SK-N-SH (cell line): Measurements from ENCODE around the gene ITGA8. TPM values are rescaled to one million over a fixed set of nuclear protein-coding genes. Genes with fewer than 3 reads are reported as not detected.

Experiments used
- CTCF ChIA-PET: fragments of 300-600, 350-600 bp; formaldehyde crosslinking; extraction: SDS; loops from one replicate; lab custom pipeline; 2021; lab: Yijun Ruan, JAX
- POLR2A ChIA-PET: fragments of 350-600 bp; sonication (Branson Sonifier 250); formaldehyde crosslinking; extraction: SDS; loops from one replicate; lab custom pipeline; 2020; ENCODE audit warnings: antibody characterized with exemption, inconsistent platforms; lab: Yijun Ruan, JAX
- DNase-seq: peaks from one replicate; pipeline ENCODE4 v3.0.0; 2012
- H2AFZ ChIP-seq: fragments of 200-600 bp; sonication (generic); 2 replicates; pipeline ENCODE4 v1.8.1; 2016; ENCODE audit warnings: antibody characterized with exemption, mild to moderate bottlenecking, low read depth
- H3F3A ChIP-seq: fragments of 200-600 bp; sonication (generic); replicated peaks from 2 replicates; pipeline ENCODE3; 2016; ENCODE audit warnings: antibody characterized with exemption, mild to moderate bottlenecking; ENCODE audit not compliant: insufficient read depth
- H3K27ac ChIP-seq, 2 experiments: fragments of 200-500 bp in 1 of 2; fragments of 200-600 bp in 1 of 2; sonication (Bioruptor generic) in 1 of 2; sonication (generic), shearing (Covaris generic) in 1 of 2; 2 replicates each; pipeline versions ENCODE4 v1.5.1 to v1.6.1; 2014 to 2016; ENCODE audit warnings: low read depth in 2 of 2, inconsistent platforms in 1 of 2, low read length in 1 of 2, mild to moderate bottlenecking in 1 of 2, mixed read lengths in 1 of 2
- H3K27me3 ChIP-seq: fragments of 200-600 bp; sonication (generic), shearing (Covaris generic); 2 replicates; pipeline ENCODE4 v1.6.1; 2016; ENCODE audit warnings: mixed run types; ENCODE audit not compliant: insufficient read depth
- H3K36me3 ChIP-seq, 2 experiments: fragments of 200-500 bp in 1 of 2; fragments of 200-600 bp in 1 of 2; sonication (Bioruptor generic) in 1 of 2; sonication (generic) in 1 of 2; replicated peaks in 1 of 2; 2 replicates each; pipeline versions ENCODE3 to v1.5.1; 2014 to 2016; ENCODE audit warnings: low read length in 1 of 2, mild to moderate bottlenecking in 1 of 2; ENCODE audit not compliant: insufficient read depth in 2 of 2, control insufficient read depth in 1 of 2
- H3K4me1 ChIP-seq, 2 experiments: fragments of 200-500 bp in 1 of 2; fragments of 200-600 bp in 1 of 2; sonication (Bioruptor generic) in 1 of 2; sonication (generic), shearing (Covaris generic) in 1 of 2; 2 replicates each; pipeline versions ENCODE4 v1.5.1 to v1.6.1; 2014 to 2016; ENCODE audit warnings: low read depth in 1 of 2, low read length in 1 of 2, mixed run types in 1 of 2; ENCODE audit not compliant: insufficient read depth in 2 of 2, control insufficient read depth in 1 of 2
- H3K4me2 ChIP-seq: fragments of 200-600 bp; sonication (generic), shearing (Covaris generic); 2 replicates; pipeline ENCODE4 v1.6.1; 2017; ENCODE audit warnings: mixed run types
- H3K4me3 ChIP-seq, 2 experiments: fragments of 200-500 bp in 1 of 2; fragments of 200-600 bp in 1 of 2; sonication (Bioruptor generic) in 1 of 2; sonication (generic), shearing (Covaris generic) in 1 of 2; 2 replicates each; pipeline versions ENCODE4 v1.5.1 to v1.8.1; 2014 to 2016; ENCODE audit warnings: low read depth in 2 of 2, inconsistent platforms in 1 of 2, low read length in 1 of 2, mild to moderate bottlenecking in 1 of 2, mixed read lengths in 1 of 2, moderate library complexity in 1 of 2
- H3K79me2 ChIP-seq: fragments of 200-600 bp; sonication (generic); 2 replicates; pipeline ENCODE4 v1.8.1; 2017; ENCODE audit warnings: mild to moderate bottlenecking; ENCODE audit not compliant: insufficient read depth
- H3K9ac ChIP-seq: fragments of 200-600 bp; sonication (generic); 2 replicates; pipeline ENCODE4 v1.6.1; 2017; ENCODE audit warnings: mixed run types
- H3K9me2 ChIP-seq: fragments of 200-600 bp; sonication (generic); 2 replicates; pipeline ENCODE4 v1.6.1; 2017; ENCODE audit warnings: mixed run types
- H3K9me3 ChIP-seq: fragments of 200-600 bp; sonication (generic); 2 replicates; pipeline ENCODE4 v1.6.1; 2017; ENCODE audit warnings: mixed run types, mild to moderate bottlenecking, moderate library complexity
- H4K20me1 ChIP-seq: fragments of 200-600 bp; sonication (generic); 2 replicates; pipeline ENCODE4 v1.6.1; 2017; ENCODE audit warnings: mild to moderate bottlenecking, mixed run types; ENCODE audit not compliant: insufficient read depth
- CHD2 ChIP-seq: fragments of 150-350 bp; IDR thresholded peaks from 2 replicates; pipeline ENCODE4 v1.6.1; 2018; ENCODE audit warnings: low read length; ENCODE audit not compliant: partially characterized antibody
- ELF1 ChIP-seq: IDR thresholded peaks from 2 replicates; pipeline ENCODE4 v1.4.0; 2012
- EZH2phosphoT487 ChIP-seq: fragments of 200-600 bp; sonication (generic); IDR thresholded peaks from 2 replicates; pipeline ENCODE4 v1.6.1; 2017; ENCODE audit warnings: low read depth, mixed run types, mild to moderate bottlenecking, antibody characterized with exemption, moderate library complexity, borderline replicate concordance
- FOSL2 ChIP-seq: IDR thresholded peaks from 2 replicates; pipeline ENCODE4 v1.4.0; 2012; ENCODE audit warnings: low read depth, mild to moderate bottlenecking, moderate library complexity, borderline replicate concordance
- FOXM1 ChIP-seq: IDR thresholded peaks from 2 replicates; pipeline ENCODE4 v1.4.0; 2012; ENCODE audit warnings: low read depth, mild to moderate bottlenecking
- GATA2 ChIP-seq: sonication (generic); formaldehyde crosslinking; IDR thresholded peaks from 2 replicates; pipeline ENCODE4 v1.5.0; 2020; ENCODE audit warnings: mild to moderate bottlenecking, missing genetic modification reagents
- MEF2A ChIP-seq: IDR thresholded peaks from 2 replicates; pipeline ENCODE4 v1.4.0; 2012; ENCODE audit warnings: low read depth, borderline replicate concordance
- NRF1 ChIP-seq: IDR thresholded peaks from 2 replicates; pipeline ENCODE4 v1.6.1; 2012; ENCODE audit warnings: low read depth, mild to moderate bottlenecking, low read length
- RAD21 ChIP-seq: IDR thresholded peaks from 2 replicates; pipeline ENCODE4 v1.6.1; 2012; ENCODE audit warnings: mild to moderate bottlenecking, low read length
- RCOR1 ChIP-seq: fragments of 150-350 bp; IDR thresholded peaks from 2 replicates; pipeline ENCODE4 v1.6.1; 2017; ENCODE audit warnings: antibody characterized with exemption, low read length
- RFX5 ChIP-seq: IDR thresholded peaks from 2 replicates; pipeline ENCODE4 v1.6.1; 2012; ENCODE audit warnings: mild to moderate bottlenecking, improper control_type of control experiment, low read length
- RXRA ChIP-seq: IDR thresholded peaks from 2 replicates; pipeline ENCODE4 v1.4.0; 2012; ENCODE audit warnings: low read depth, mild to moderate bottlenecking, borderline replicate concordance
- TAF1 ChIP-seq: IDR thresholded peaks from 2 replicates; pipeline ENCODE4 v1.6.1; 2012; ENCODE audit warnings: low read depth, mild to moderate bottlenecking, low read length, moderate library complexity, borderline replicate concordance
- TCF12 ChIP-seq: IDR thresholded peaks from 2 replicates; pipeline ENCODE4 v1.4.0; 2012
- TEAD4 ChIP-seq: IDR thresholded peaks from 2 replicates; pipeline ENCODE4 v1.4.0; 2012; ENCODE audit warnings: mild to moderate bottlenecking, borderline replicate concordance; ENCODE audit not compliant: insufficient read depth
- WGBS: methylation state at CpG from one replicate; pipeline ENCODE4 v1.1.6; 2017; ENCODE audit warnings: low lambda C conversion rate; 5-methylcytosine and 5-hydroxymethylcytosine counted together
- polyA plus RNA-seq, 3 experiments: library from polyadenylated mRNA; depleted of rRNA; stranded (reverse); fragments of >200 nt; gene quantifications; 2 replicates each; pipeline ENCODE4 v1.2.3, GENCODE V29; 2012
- TF ChIP-seq, protein P1 (sequence below): IDR thresholded peaks from 2 replicates; pipeline ENCODE4 v1.6.1; 2012; ENCODE audit warnings: mild to moderate bottlenecking, low read depth, low read length, moderate library complexity
- TF ChIP-seq, protein P2 (sequence below): IDR thresholded peaks from 2 replicates; pipeline ENCODE4; 2012

Gene ITGA8
- polyA plus RNA-seq, 1 of the 3 experiments (the other 2 are of a cell fraction): not detected

- Histone ChIP-seq H3K27ac (no peak overlapping the region), H3F3A (no peaks in the 10 kb centered on the region), H4K20me1 (no peaks in the 10 kb centered on the region), H3K27me3 (no peaks in the 10 kb centered on the region), H3K9ac (no peak overlapping the region), H3K4me1 (no peaks in the 10 kb centered on the region), H3K4me2 (no peak overlapping the region), H3K9me2 (no peaks in the 10 kb centered on the region), H3K9me3 (no peaks in the 10 kb centered on the region), H3K4me3 (no peak overlapping the region), H3K36me3 (no peaks in the 10 kb centered on the region), H2AFZ (no peak overlapping the region), H3K79me2 (no peaks in the 10 kb centered on the region)
- TF ChIP-seq RFX5 (no peak), NRF1 (no peak), ELF1 (no peak), RCOR1 (no peak), GATA2 (CRISPR knock-in tag) (no peak)
- ChIA-PET CTCF (no interaction called here), POLR2A (no interaction called here)
- 29% methylated on average over 4 of the region's 4 CpGs for WGBS
- DNase-seq: no peak
These were observed 16.4 kb downstream of the ITGA8 start for GRCh38 chr10:15703151-15703880.

DNA sequence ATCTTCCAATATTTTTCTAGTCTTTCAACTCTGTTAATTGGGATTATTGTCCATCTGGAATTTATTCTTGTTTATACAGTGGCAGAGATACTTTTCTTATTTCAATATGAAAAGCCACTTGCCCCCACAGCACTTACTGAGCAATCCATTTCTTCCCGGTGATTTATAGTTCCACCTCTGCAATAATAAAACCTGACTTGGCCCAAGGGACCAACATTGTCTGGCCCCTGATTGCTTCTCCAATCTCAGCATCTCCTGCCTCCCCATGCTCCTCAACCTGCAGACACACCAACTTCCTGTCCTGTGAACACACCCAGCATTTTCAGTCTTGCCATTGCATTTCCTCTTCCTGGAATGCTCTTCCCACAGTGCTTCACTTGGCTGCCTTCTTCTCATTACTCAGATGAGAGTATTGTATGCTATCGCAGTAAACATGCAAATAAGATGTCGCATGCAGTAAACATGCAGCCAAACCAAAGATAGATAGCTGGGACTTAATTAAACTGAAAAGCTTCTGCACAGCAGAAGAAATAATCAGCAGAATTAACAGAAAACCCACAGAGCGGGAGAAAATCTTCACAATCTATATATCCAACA is 19.5 kb downstream of the ITGA8 start:
- H3K4me1 ChIP-seq: no peaks in the 10 kb centered on the region
- no peaks in the 10 kb centered on the region for H3K9me3 ChIP-seq
- ChIA-PET POLR2A (no interaction called here), CTCF (no interaction called here)
- WGBS: 53% methylated on average over 4 of the region's 4 CpGs
- no peak overlapping the region for H3K27ac ChIP-seq
- H3K79me2 ChIP-seq: no peaks in the 10 kb centered on the region
- H3K4me2 ChIP-seq: no peak overlapping the region
- H3K4me3 ChIP-seq: no peak overlapping the region
- H4K20me1 ChIP-seq: no peaks in the 10 kb centered on the region
- TF ChIP-seq FOSL2 (no peak), ELF1 (no peak), RXRA (no peak), TCF12 (no peak), CHD2 (no peak), FOXM1 (no peak), EZH2phosphoT487 (no peak), MEF2A (no peak), RAD21 (no peak), TAF1 (no peak), TEAD4 (no peak)
- TF ChIP-seq, protein P1, sequence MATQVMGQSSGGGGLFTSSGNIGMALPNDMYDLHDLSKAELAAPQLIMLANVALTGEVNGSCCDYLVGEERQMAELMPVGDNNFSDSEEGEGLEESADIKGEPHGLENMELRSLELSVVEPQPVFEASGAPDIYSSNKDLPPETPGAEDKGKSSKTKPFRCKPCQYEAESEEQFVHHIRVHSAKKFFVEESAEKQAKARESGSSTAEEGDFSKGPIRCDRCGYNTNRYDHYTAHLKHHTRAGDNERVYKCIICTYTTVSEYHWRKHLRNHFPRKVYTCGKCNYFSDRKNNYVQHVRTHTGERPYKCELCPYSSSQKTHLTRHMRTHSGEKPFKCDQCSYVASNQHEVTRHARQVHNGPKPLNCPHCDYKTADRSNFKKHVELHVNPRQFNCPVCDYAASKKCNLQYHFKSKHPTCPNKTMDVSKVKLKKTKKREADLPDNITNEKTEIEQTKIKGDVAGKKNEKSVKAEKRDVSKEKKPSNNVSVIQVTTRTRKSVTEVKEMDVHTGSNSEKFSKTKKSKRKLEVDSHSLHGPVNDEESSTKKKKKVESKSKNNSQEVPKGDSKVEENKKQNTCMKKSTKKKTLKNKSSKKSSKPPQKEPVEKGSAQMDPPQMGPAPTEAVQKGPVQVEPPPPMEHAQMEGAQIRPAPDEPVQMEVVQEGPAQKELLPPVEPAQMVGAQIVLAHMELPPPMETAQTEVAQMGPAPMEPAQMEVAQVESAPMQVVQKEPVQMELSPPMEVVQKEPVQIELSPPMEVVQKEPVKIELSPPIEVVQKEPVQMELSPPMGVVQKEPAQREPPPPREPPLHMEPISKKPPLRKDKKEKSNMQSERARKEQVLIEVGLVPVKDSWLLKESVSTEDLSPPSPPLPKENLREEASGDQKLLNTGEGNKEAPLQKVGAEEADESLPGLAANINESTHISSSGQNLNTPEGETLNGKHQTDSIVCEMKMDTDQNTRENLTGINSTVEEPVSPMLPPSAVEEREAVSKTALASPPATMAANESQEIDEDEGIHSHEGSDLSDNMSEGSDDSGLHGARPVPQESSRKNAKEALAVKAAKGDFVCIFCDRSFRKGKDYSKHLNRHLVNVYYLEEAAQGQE: no peak
- TF ChIP-seq, protein P2, sequence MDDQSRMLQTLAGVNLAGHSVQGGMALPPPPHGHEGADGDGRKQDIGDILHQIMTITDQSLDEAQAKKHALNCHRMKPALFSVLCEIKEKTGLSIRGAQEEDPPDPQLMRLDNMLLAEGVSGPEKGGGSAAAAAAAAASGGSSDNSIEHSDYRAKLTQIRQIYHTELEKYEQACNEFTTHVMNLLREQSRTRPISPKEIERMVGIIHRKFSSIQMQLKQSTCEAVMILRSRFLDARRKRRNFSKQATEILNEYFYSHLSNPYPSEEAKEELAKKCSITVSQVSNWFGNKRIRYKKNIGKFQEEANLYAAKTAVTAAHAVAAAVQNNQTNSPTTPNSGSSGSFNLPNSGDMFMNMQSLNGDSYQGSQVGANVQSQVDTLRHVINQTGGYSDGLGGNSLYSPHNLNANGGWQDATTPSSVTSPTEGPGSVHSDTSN: no peak
- H3K9me2 ChIP-seq: no peaks in the 10 kb centered on the region
- no peak overlapping the region for H3K9ac ChIP-seq
- DNase-seq: no peak
- no peaks in the 10 kb centered on the region for H3K36me3 ChIP-seq
- no peaks in the 10 kb centered on the region for H3K27me3 ChIP-seq
- no peaks in the 10 kb centered on the region for H3F3A ChIP-seq
- no peak overlapping the region for H2AFZ ChIP-seq
